ENCODE data around the gene SLC17A7. TPM values are rescaled to one million over a fixed set of nuclear protein-coding genes. Genes with fewer than 3 reads are reported as not detected.

Gene SLC17A7
- total RNA-seq, 1 donor from 2014 or later: 15.4 TPM

DNA sequence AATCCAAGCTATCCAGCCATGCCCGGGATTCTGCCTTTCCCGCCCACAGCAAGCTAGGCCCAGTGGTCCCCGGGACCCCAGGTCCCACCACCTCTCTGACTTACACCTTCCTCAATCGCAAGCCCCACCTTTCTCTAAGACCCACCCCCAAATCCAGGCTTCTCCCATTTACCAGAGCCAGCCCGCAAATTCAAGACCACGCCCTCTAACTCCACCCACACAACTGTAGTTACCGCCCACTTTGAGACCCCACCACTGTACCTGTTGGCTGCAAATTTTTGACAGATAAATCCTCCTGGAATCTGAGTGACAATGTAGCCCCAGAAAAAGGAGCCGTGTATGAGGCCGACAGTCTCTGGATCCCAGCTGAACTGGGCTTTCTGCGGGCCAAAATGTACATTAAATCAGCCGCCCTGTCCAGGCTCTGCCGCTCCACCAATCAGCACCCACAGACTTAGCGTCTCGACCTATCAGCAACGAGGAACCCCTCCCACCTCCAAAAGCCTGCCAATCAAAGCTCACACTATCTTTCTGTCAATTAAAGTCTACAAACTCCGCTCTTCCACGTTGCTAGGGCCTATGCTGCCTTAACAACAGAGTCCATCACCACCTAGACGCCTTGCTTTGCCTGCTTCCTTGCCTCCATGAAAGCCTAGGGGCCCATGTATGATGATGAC, 6.3 kb downstream of the SLC17A7 start:
- H3K4me3 ChIP-seq: no peak overlapping the region
- H3K9me3 ChIP-seq: no peaks in the 10 kb centered on the region
- H3K4me1 ChIP-seq: no peaks in the 10 kb centered on the region
- H3K27ac ChIP-seq: no peak overlapping the region
- H3K27me3 ChIP-seq: peaks cover 42% of the 10 kb centered on the region
- TF ChIP-seq CTCF (IDR thresholded peaks at IDR 0.05): no peak
- no peak for DNase-seq (ENCODE audit: low spot score in 2 of 2)
- no peaks in the 10 kb centered on the region for H3K36me3 ChIP-seq
- intact Hi-C loops (cut with DNase I): no loop called here

DNA sequence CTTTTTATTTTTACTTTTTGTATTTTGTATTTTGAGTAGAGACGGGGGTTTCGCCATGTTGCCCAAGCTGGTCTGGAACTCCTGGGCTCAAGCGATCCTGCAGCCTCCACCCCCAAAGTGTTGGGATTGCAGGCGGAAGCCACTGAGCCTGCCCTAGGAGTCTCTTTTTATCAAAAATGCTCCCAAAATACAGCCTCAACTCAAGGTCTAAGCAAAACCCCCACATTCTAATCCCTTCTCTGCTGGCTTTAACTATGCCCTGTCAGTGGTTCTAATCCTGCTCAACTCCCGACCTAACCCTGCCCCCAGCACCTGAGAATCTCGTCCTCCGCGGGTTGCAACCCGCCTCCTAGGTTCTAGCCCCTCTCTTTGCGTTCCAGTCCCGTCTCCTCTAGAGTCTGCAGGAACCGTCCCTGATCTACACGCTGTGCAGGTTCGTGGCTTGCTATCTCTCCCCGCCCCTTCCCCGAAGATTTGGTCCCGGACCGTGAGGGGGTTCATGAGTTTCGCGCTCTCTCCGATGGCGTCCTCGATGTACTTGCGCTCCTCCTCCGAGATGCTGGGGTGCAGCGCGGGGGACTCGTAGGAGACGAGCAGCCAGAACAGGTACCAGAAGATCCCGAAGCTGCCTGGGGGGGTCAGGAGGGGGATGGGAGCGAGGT, 8.0 kb downstream of the SLC17A7 start:
- Histone ChIP-seq H3K36me3 (no peaks in the 10 kb centered on the region), H3K4me1 (no peaks in the 10 kb centered on the region), H3K27me3 (peaks cover 35% of the 10 kb centered on the region), H3K27ac (no peak overlapping the region), H3K4me3 (no peak overlapping the region), H3K9me3 (no peaks in the 10 kb centered on the region)
- DNase-seq (ENCODE audit: low spot score in 2 of 2): no peak
- intact Hi-C loops (cut with DNase I): no loop called here
- no peak for TF ChIP-seq CTCF (IDR thresholded peaks at IDR 0.05)

DNA sequence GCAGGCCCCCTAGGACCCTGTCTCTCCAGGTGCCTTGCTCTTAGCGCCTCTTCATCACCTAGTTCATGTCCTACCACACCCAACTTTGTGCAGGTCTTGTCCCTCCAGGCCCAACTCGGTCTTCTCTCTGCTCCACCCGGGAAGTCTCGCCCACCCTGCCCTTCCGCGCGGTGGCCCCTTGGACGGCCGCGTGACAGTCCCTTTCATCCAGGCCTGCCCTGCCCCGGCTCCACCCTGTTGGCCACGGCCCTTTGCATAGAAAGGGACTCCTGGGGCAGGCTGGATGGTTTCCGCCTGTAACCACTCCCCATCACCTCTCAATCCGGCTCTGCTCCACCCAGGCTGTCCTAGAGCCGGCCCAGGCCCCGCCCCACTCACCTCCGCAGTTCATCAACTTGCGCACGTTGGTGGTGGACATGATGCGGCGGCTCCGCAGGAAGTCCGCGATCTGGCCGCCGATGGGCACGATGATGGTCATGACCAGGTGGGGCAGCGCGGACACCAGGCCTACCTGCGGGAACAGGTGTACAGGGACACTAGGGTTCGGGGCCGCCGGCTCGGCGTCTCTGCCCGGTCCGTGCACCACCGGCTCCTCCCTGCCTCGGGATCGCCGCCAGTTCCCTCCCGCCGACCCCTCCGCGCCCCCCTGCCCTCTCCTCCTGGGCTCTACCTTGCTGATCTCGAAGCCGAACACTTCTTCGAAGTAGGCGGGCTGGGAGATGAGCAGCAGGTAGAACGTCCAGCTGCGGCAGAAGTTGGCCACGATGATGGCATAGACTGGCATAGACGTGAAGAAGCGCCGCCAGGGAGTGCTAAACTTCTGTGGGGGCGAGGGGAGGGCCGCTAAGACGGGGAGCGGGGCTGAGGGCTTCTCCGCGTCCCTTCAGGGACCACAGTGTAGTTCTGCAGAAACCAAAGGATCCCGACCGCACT, 8.9 kb downstream of the SLC17A7 start:
- no peak for DNase-seq (ENCODE audit: low spot score in 2 of 2)
- peaks cover 0 to 5% of the 10 kb centered on the region in 2 donors for H3K4me1 ChIP-seq
- no peak overlapping the region for H3K27ac ChIP-seq
- H3K9me3 ChIP-seq: no peaks in the 10 kb centered on the region
- H3K27me3 ChIP-seq: peaks cover 41% of the 10 kb centered on the region
- TF ChIP-seq CTCF (IDR thresholded peaks at IDR 0.05): no peak
- no peak overlapping the region for H3K4me3 ChIP-seq
- no peaks in the 10 kb centered on the region for H3K36me3 ChIP-seq
- intact Hi-C loops (cut with DNase I): no loop called here

GRCh38 chr19:49431330-49431749, 10.0 kb downstream of the SLC17A7 start:
- Histone ChIP-seq H3K27ac (no peak overlapping the region), H3K4me1 (peaks cover 0 to 5% of the 10 kb centered on the region in 2 donors), H3K36me3 (no peaks in the 10 kb centered on the region), H3K9me3 (no peaks in the 10 kb centered on the region), H3K27me3 (peaks cover 39% of the 10 kb centered on the region), H3K4me3 (no peak overlapping the region)
- no peak for TF ChIP-seq CTCF (IDR thresholded peaks at IDR 0.05)
- no peak for DNase-seq (ENCODE audit: low spot score in 2 of 2)
- intact Hi-C loops (cut with DNase I): no loop called here

- Histone ChIP-seq H3K4me1 (peaks cover 0 to 5% of the 10 kb centered on the region in 2 donors), H3K27ac (no peak overlapping the region), H3K36me3 (no peaks in the 10 kb centered on the region), H3K4me3 (no peak overlapping the region), H3K9me3 (no peaks in the 10 kb centered on the region), H3K27me3 (peaks cover 39% of the 10 kb centered on the region)
- TF ChIP-seq CTCF (IDR thresholded peaks at IDR 0.05): no peak
- intact Hi-C loops (cut with DNase I): no loop called here
- no peak for DNase-seq (ENCODE audit: low spot score in 2 of 2)
These were observed 10.5 kb downstream of the SLC17A7 start for GRCh38 chr19:49430678-49431329.
